IPS DF 4.7 (cell line): Measurements from ENCODE around the gene ASCC1.
"Not testable (repeated sequence)": the region's sequence is repeated elsewhere in the genome, so short reads cannot be mapped to it uniquely, and the experiment has no call there.

Source experiments
- DNase-seq: peaks from one replicate; pipeline ENCODE4 v3.0.0-alpha.2; 2013; ENCODE audit warnings: low spot score; ENCODE audit errors: extremely low read depth

ASCC1 gene

GRCh38 chr10:72215611-72216549 lies at the start of gene ASCC1, which contains the start of gene ANAPC16:
TSS of gene ASCC1 (minus strand) at chr10:72216276. CDS start at chr10:72213298, 2,978 bp downstream.
TSS of gene ANAPC16 (plus strand) at chr10:72216012. CDS start at chr10:72223915, 7,903 bp downstream.
- DNase-seq = peak; percentile 56

GRCh38 chr10:72265508-72265907 lies 49.4 kb upstream of the ASCC1 start:
- no peak for DNase-seq

GRCh38 chr10:72264536-72264935 lies 48.5 kb upstream of the ASCC1 start:
- no peak for DNase-seq

- no peak for DNase-seq
Measured at GRCh38 chr10:72263613-72264241, 47.7 kb upstream of the ASCC1 start.

GRCh38 chr10:72261784-72262404 lies 45.8 kb upstream of the ASCC1 start:
- DNase-seq = no peak

GRCh38 chr10:72260976-72261783 lies 45.1 kb upstream of the ASCC1 start:
- DNase-seq = no peak

GRCh38 chr10:72260239-72260975 lies 44.3 kb upstream of the ASCC1 start:
- peak; percentile 85 for DNase-seq

GRCh38 chr10:72259491-72260238 lies 43.6 kb upstream of the ASCC1 start:
- DNase-seq = no peak

- no peak for DNase-seq
Measured at GRCh38 chr10:72258617-72259016, 42.5 kb upstream of the ASCC1 start.

GRCh38 chr10:72257051-72257892 lies 41.2 kb upstream of the ASCC1 start:
- DNase-seq = no peak

- no peak for DNase-seq
Measured at GRCh38 chr10:72255977-72256729, 40.1 kb upstream of the ASCC1 start.

GRCh38 chr10:72254813-72255568 lies 38.9 kb upstream of the ASCC1 start:
- peak; percentile 79 for DNase-seq

GRCh38 chr10:72253578-72253977 lies 37.5 kb upstream of the ASCC1 start:
- DNase-seq = no peak

- DNase-seq = no peak
Measured at GRCh38 chr10:72252972-72253371, 36.9 kb upstream of the ASCC1 start.

- no peak for DNase-seq
Measured at GRCh38 chr10:72251635-72252034, 35.6 kb upstream of the ASCC1 start.

- DNase-seq = no peak
Measured at GRCh38 chr10:72250666-72251065, 34.6 kb upstream of the ASCC1 start.

- DNase-seq = not testable (repeated sequence)
Measured at GRCh38 chr10:72249176-72249862, 33.2 kb upstream of the ASCC1 start.
